ENCODE data around the gene FBN1.

Gene FBN1

GRCh38 chr15:48637639-48638038 lies 7.9 kb downstream of the FBN1 start:
- H3K27ac ChIP-seq: no peak overlapping the region
- DNase-seq (ENCODE audit: low spot score): no peak
- TF ChIP-seq, protein P1, sequence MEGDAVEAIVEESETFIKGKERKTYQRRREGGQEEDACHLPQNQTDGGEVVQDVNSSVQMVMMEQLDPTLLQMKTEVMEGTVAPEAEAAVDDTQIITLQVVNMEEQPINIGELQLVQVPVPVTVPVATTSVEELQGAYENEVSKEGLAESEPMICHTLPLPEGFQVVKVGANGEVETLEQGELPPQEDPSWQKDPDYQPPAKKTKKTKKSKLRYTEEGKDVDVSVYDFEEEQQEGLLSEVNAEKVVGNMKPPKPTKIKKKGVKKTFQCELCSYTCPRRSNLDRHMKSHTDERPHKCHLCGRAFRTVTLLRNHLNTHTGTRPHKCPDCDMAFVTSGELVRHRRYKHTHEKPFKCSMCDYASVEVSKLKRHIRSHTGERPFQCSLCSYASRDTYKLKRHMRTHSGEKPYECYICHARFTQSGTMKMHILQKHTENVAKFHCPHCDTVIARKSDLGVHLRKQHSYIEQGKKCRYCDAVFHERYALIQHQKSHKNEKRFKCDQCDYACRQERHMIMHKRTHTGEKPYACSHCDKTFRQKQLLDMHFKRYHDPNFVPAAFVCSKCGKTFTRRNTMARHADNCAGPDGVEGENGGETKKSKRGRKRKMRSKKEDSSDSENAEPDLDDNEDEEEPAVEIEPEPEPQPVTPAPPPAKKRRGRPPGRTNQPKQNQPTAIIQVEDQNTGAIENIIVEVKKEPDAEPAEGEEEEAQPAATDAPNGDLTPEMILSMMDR (conservative IDR thresholded peaks at IDR 0.05; ENCODE audit: low read depth): no peak
- CTCF ChIA-PET: interaction anchor here (0.6 kb wide), 2 partner anchors 75 to 473 kb away, joined by 3 to 4 read pairs; no protein-coding TSS in a partner anchor
- POLR2A ChIA-PET (ENCODE audit: low non-redundant PET): no interaction called here

DNA sequence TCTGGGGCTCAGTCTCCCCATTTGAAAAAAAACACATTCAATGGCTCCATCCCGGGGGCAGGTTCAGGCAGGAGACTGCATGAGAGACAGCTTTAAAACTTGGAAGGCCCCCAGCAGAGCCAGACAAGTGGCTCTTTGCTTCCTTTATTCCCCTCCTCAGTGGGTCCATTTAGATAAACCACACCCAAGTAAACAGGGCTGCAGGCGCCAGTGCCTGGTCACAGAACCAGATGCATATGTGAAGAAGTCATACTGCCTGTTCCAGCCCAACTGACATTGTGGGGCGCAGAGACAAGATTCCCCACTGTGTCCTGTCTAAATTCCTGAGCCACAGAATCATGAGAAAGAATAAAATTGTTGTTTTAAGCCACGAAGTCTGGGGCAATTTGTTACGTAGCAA lies 9.0 kb downstream of the FBN1 start:
- TF ChIP-seq, protein P1 (conservative IDR thresholded peaks at IDR 0.05; ENCODE audit: low read depth): no peak
- DNase-seq (ENCODE audit: low spot score): no peak
- CTCF ChIA-PET: no interaction called here
- POLR2A ChIA-PET (ENCODE audit: low non-redundant PET): no interaction called here
- H3K27ac ChIP-seq: 0 out of 2 replicates have a peak overlapping the region, but pooled peaks have one; percentile 12

DNA sequence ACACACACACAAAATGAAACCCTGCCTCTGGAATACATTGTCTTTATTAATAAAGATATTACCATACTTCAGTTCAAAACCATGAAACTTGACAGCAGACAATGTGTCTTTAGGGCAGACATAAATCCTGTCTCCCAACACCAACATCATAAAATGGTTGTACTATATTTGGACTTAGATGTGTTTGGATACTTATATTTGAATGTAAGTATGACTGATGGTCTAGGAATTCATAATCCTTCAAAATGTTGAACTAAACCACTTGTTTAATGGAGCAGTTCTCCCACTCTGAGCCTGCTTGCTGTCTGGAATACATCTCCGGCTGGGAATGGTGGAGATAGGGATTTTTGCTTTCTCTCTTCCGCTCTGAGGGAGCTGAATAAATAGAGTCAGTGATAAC lies 10.6 kb downstream of the FBN1 start:
- TF ChIP-seq, protein P1 (conservative IDR thresholded peaks at IDR 0.05; ENCODE audit: low read depth): no peak
- POLR2A ChIA-PET (ENCODE audit: low non-redundant PET): no interaction called here
- no peak for DNase-seq (ENCODE audit: low spot score)
- CTCF ChIA-PET: no interaction called here
- H3K27ac ChIP-seq: no peak overlapping the region

DNA sequence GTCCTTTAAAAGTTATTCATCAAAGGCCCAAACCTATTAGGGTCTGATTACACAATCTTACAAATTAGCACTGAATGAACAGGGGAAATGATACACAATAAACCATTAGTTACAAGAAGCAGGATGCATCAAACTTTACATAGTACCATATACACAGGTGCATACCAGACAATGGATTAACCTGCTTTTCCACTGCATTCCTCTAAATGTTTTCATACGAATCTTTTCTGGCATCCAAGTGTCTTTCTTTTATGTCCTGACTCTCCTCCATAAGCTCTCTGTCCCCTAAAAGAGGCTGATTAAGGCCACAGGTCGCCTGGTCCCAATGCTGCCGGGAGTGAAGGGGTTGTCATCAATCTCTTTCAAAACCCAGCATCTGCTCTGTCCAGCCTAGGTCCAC lies 11.4 kb downstream of the FBN1 start:
- CTCF ChIA-PET: no interaction called here

GRCh38 chr15:48632651-48633050 lies 12.9 kb downstream of the FBN1 start:
- ChIA-PET POLR2A (ENCODE audit: low non-redundant PET) (no interaction called here), CTCF (interaction anchor here (1.3 kb wide), 1 partner anchor 211 kb away, joined by 3 read pairs; no protein-coding TSS in a partner anchor)
- no peak overlapping the region for H3K27ac ChIP-seq
- TF ChIP-seq, protein P1 (conservative IDR thresholded peaks at IDR 0.05; ENCODE audit: low read depth): no peak
- DNase-seq (ENCODE audit: low spot score): no peak

More for the DNA sequence above, 11.4 kb downstream of the FBN1 start:
- POLR2A ChIA-PET (ENCODE audit: low non-redundant PET): no interaction called here
- no peak for DNase-seq (ENCODE audit: low spot score)
- H3K27ac ChIP-seq: no peak overlapping the region
- TF ChIP-seq, protein P1 (conservative IDR thresholded peaks at IDR 0.05; ENCODE audit: low read depth): no peak

- H3K27ac ChIP-seq: no peak overlapping the region
- no peak for DNase-seq (ENCODE audit: low spot score)
- POLR2A ChIA-PET (ENCODE audit: low non-redundant PET): no interaction called here
- CTCF ChIA-PET: interaction anchor here (0.5 kb wide), 2 partner anchors 99 to 226 kb away, joined by 3 read pairs; no protein-coding TSS in a partner anchor
- TF ChIP-seq, protein P1 (conservative IDR thresholded peaks at IDR 0.05; ENCODE audit: low read depth): no peak
Observed at GRCh38 chr15:48631176-48631770, 14.2 kb downstream of the FBN1 start.
